AG04450 (cell line): ENCODE measurements around the gene ECHS1. TPM values are rescaled to one million over a fixed set of nuclear protein-coding genes. Genes with fewer than 3 reads are reported as not detected.
"Not testable (repeated sequence)": the region's sequence is repeated elsewhere in the genome, so short reads cannot be mapped to it uniquely, and the experiment has no call there.

Source experiments
- CTCF ChIA-PET: fragments of 300-600, 350-600 bp; formaldehyde crosslinking; extraction: SDS; loops from one replicate; lab custom pipeline; 2022; ENCODE audit warnings: antibody characterized with exemption, inconsistent platforms; lab: Charles Lee
- POLR2A ChIA-PET: fragments of 350-600 bp; formaldehyde crosslinking; extraction: SDS; loops from one replicate; lab custom pipeline; 2021; ENCODE audit warnings: antibody characterized with exemption, inconsistent platforms; lab: Yijun Ruan, JAX
- DNase-seq: peaks from one replicate; pipeline ENCODE4 v3.0.0-alpha.2; 2011; ENCODE audit warnings: low read depth, low spot score
- H3K27ac ChIP-seq: one replicate; pipeline ENCODE4 v1.5.1; 2012; ENCODE audit warnings: low read depth, low read length, control low read depth
- H3K27me3 ChIP-seq: one replicate; pipeline ENCODE4 v1.6.0; 2012; ENCODE audit warnings: low read length; ENCODE audit not compliant: control insufficient read depth, insufficient read depth
- H3K4me3 ChIP-seq: 2 replicates; pipeline ENCODE4 v1.5.1; 2011; ENCODE audit warnings: mild to moderate bottlenecking, low read depth, low read length, control low read depth
- H3K9me3 ChIP-seq: 2 replicates; pipeline ENCODE4 v1.5.1; 2012; ENCODE audit warnings: low read length; ENCODE audit not compliant: control insufficient read depth, insufficient read depth
- polyA plus RNA-seq: library from polyadenylated mRNA; depleted of rRNA; stranded (reverse); fragments of >200 nt; gene quantifications from 2 replicates; pipeline ENCODE4 v1.2.3, GENCODE V29; 2011
- TF ChIP-seq, protein P1 (sequence below): IDR thresholded peaks from 2 replicates; pipeline ENCODE4 v1.5.1; 2011; ENCODE audit warnings: low read depth, low read length, control low read depth, inconsistent platforms

The ECHS1 gene
- polyA plus RNA-seq, 1 experiment: 56.6 TPM

DNA sequence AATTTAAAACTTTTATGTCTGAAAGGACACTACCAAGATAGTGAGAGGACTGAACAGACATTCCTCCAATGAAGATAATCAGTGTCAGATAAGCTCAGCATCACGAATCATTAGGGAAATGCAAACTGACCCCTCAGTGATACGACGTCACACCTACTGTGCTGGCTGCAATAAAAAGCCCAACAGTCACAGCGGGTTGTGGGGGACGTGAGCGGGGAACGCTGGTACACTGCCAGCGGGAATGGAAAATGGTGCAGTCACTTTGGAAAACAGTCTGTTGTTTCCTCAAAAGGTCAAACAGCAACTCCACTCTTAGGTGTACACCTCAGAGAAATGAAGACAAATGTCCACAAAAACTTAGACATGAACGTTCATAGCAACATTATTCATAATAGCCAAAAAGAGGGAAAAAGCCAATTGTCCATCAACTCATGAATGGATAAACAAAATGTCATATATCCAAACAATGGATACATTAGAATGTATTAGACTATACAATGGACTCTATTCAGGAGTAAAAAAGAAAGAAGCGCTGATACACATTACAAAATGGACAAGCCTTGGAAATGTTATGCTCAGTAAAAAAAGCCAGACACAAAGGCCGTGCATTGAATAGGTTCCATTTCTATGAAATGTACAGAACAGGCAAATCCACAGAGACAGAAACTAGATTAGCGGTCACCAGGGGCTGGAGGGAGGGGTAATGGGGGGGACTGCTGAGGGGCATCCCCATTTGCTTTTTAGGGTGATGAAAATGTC, 2.4 kb upstream of the ECHS1 start:
- DNase-seq: no peak
- Histone ChIP-seq H3K9me3 (no peaks in the 10 kb centered on the region; the same call in 1 of the 2 replicates), H3K27ac (no peak overlapping the region), H3K4me3 (no peak overlapping the region), H3K27me3 (no peaks in the 10 kb centered on the region)
- POLR2A ChIA-PET: no interaction called here
- CTCF ChIA-PET: interaction anchor here (4.9 kb wide), 1 partner anchor 46 kb away, joined by 26 read pairs; no protein-coding TSS in a partner anchor
- TF ChIP-seq, protein P1, sequence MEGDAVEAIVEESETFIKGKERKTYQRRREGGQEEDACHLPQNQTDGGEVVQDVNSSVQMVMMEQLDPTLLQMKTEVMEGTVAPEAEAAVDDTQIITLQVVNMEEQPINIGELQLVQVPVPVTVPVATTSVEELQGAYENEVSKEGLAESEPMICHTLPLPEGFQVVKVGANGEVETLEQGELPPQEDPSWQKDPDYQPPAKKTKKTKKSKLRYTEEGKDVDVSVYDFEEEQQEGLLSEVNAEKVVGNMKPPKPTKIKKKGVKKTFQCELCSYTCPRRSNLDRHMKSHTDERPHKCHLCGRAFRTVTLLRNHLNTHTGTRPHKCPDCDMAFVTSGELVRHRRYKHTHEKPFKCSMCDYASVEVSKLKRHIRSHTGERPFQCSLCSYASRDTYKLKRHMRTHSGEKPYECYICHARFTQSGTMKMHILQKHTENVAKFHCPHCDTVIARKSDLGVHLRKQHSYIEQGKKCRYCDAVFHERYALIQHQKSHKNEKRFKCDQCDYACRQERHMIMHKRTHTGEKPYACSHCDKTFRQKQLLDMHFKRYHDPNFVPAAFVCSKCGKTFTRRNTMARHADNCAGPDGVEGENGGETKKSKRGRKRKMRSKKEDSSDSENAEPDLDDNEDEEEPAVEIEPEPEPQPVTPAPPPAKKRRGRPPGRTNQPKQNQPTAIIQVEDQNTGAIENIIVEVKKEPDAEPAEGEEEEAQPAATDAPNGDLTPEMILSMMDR: no peak

DNA sequence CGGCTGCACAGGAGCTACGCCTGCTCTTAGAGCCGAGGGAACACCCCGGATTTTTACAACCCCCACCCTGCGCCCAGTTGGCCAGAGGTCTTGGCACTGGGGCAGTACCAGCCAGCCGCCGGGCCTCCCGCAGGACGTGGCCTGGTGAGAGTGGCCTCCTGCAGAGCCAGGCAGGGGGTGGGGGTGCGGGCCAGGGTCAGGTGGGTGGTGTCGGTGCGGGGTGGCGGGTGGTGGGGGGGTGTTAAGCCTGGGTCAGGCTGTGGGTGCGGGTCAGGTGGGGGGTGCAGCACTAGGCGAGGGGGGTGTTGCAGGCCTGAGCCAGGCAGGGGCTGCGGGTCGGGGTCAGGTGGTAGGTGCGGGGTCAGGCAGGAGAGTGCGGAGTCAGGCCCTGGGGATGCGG, 647 bp downstream of the ECHS1 start:
- Histone ChIP-seq H3K4me3 (peak overlapping the region; percentile 89), H3K27me3 (no peaks in the 10 kb centered on the region), H3K9me3 (no peaks in the 10 kb centered on the region; the same call in 1 of the 2 replicates), H3K27ac (no peak overlapping the region)
- DNase-seq: no peak
- ChIA-PET CTCF (no interaction called here), POLR2A (no interaction called here)
- TF ChIP-seq, protein P1: no peak

DNA sequence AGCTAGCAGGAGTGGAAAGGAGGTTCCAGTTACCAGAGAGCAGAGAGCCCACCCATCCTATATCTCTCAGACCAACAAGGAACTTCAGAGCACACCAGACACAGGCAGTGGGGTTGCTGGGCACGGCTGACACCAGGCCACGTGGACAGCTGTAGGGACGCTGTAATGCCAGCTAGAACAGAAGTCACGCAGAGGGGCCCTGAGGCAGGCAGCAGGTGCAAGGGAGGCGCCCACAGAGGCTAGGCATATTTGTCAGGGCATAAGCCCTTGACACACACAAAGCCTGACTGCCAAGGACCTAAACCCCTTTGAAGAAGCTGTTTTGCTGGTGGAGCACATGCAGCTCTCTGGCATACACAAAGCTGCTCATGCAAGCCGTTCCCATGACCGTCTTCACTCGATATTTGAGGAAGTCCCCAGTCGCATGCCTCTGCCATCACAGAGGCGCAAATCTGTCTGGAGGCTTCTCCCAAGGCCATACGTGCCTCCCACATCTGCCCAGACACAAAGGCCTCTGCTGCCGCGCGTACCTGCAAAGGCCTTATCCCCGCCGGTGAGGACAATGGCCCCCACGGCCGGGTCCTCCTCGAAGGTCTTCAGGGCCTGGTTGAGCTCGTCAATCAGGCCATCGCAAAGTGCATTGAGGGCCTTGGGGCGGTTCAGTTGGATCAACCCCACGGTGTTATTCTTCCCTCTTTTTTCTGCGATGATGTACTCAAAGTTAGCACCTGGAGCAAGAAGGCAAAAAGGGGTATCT, 2.9 kb downstream of the ECHS1 start:
- CTCF ChIA-PET: no interaction called here
- H3K27me3 ChIP-seq: no peaks in the 10 kb centered on the region
- no peak overlapping the region for H3K27ac ChIP-seq
- no peak for DNase-seq
- POLR2A ChIA-PET: interaction anchor here (0.6 to 1.1 kb wide), 2 partner anchors 9 to 36 kb away, joined by 3 to 4 read pairs; no protein-coding TSS in a partner anchor
- no peak overlapping the region for H3K4me3 ChIP-seq
- TF ChIP-seq, protein P1: no peak
- H3K9me3 ChIP-seq: no peaks in the 10 kb centered on the region

- TF ChIP-seq, protein P1: no peak
- Histone ChIP-seq H3K27ac (no peak overlapping the region), H3K4me3 (no peak overlapping the region), H3K27me3 (no peaks in the 10 kb centered on the region), H3K9me3 (no peaks in the 10 kb centered on the region)
- ChIA-PET POLR2A (no interaction called here), CTCF (interaction anchor here (2.7 kb wide), 1 partner anchor 38 kb away, joined by 15 read pairs; no protein-coding TSS in a partner anchor)
- DNase-seq: no peak
Observed at GRCh38 chr10:133368153-133368552, 5.0 kb downstream of the ECHS1 start.

GRCh38 chr10:133367461-133367860, 5.7 kb downstream of the ECHS1 start:
- H3K9me3 ChIP-seq, H3K4me3 ChIP-seq, DNase-seq, H3K27me3 ChIP-seq, H3K27ac ChIP-seq, POLR2A ChIA-PET: not testable (repeated sequence)
- CTCF ChIA-PET: interaction anchor here (2.7 kb wide), 1 partner anchor 38 kb away, joined by 15 read pairs; no protein-coding TSS in a partner anchor
